CD4-positive, alpha-beta T cell (primary cell): ENCODE data around the gene PSMD5. TPM values are rescaled to one million over a fixed set of nuclear protein-coding genes. Genes with fewer than 3 reads are reported as not detected.

Source experiments
- ATAC-seq: fragments of 200-7000 bp; cut with Tn5 transposase; one replicate; pipeline ENCODE4 v1.10.0; 2022; ENCODE audit warnings: mild to moderate bottlenecking; ENCODE audit not compliant: poor library complexity
- CTCF ChIA-PET: fragments of 350-600 bp; sonication (Branson Sonifier 250); formaldehyde crosslinking; loops from one replicate; lab custom pipeline; 2021; ENCODE audit warnings: antibody characterized with exemption, inconsistent platforms; lab: Charles Lee
- POLR2A ChIA-PET: fragments of 350-600 bp; sonication (Branson Sonifier 250); formaldehyde crosslinking; loops from one replicate; lab custom pipeline; 2021; ENCODE audit warnings: antibody characterized with exemption, inconsistent platforms; lab: Charles Lee
- DNase-seq, 14 experiments: peaks; one replicate each; pipeline ENCODE4 v3.0.0-alpha.2; 2013 to 2020; ENCODE audit warnings: mixed read lengths in 2 of 14
- H3K27ac ChIP-seq, 2 donors: one replicate each; pipeline versions ENCODE4 v1.5.1 to v1.7.0; 2013; ENCODE audit warnings: low read length in 2 of 2, low read depth in 1 of 2, mild to moderate bottlenecking in 1 of 2
- H3K27me3 ChIP-seq, 2 experiments: 1 replicate in 1 of 2; 2 replicates in 1 of 2; pipeline versions ENCODE4 v1.6.1 to v1.7.0; 2013; ENCODE audit warnings: low read length in 2 of 2, control low read depth in 1 of 2, mild to moderate bottlenecking in 1 of 2, moderate library complexity in 1 of 2; ENCODE audit not compliant: insufficient read depth in 2 of 2, control insufficient read depth in 1 of 2
- H3K36me3 ChIP-seq: one replicate; pipeline ENCODE4 v1.6.1; 2013; ENCODE audit warnings: low read length, control low read depth; ENCODE audit not compliant: insufficient read depth
- H3K4me1 ChIP-seq: one replicate; pipeline ENCODE4 v1.6.1; 2013; ENCODE audit warnings: low read length, control low read depth; ENCODE audit not compliant: insufficient read depth
- H3K4me3 ChIP-seq: one replicate; pipeline ENCODE4 v1.5.1; 2013; ENCODE audit warnings: mild to moderate bottlenecking, low read length, moderate library complexity
- H3K9me3 ChIP-seq, 2 experiments: 1 replicate in 1 of 2; 2 replicates in 1 of 2; pipeline versions ENCODE4 v1.6.1 to v1.7.0; 2013; ENCODE audit warnings: low read length in 2 of 2, mild to moderate bottlenecking in 2 of 2, control low read depth in 1 of 2, moderate library complexity in 1 of 2; ENCODE audit not compliant: control insufficient read depth in 1 of 2, insufficient read depth in 1 of 2
- H3K27ac Mint-ChIP-seq: one replicate; pipeline ENCODE4 v1.8.0; 2020; ENCODE audit warnings: mixed read lengths
- H3K27me3 Mint-ChIP-seq: one replicate; pipeline ENCODE4 v1.8.0; 2021; ENCODE audit warnings: mixed read lengths
- H3K36me3 Mint-ChIP-seq: one replicate; pipeline ENCODE4 v1.8.0; 2021; ENCODE audit warnings: low read depth, mixed read lengths
- H3K4me1 Mint-ChIP-seq: one replicate; pipeline ENCODE4 v1.8.0; 2021; ENCODE audit warnings: low read depth, mixed read lengths
- H3K4me3 Mint-ChIP-seq: one replicate; pipeline ENCODE4 v1.8.0; 2020; ENCODE audit warnings: mild to moderate bottlenecking, mixed read lengths
- H3K9me3 Mint-ChIP-seq: one replicate; pipeline ENCODE4 v1.8.0; 2020; ENCODE audit warnings: mixed read lengths
- intact Hi-C, 2 experiments: fragments of 100-400 bp; cut with DNase I in 1 of 2; cut with micrococcal nuclease in 1 of 2; formaldehyde crosslinking; loops; one replicate each; pipeline versions ENCODE4 v1.15.1 to v1.9.0; 2023 to 2025; cut with DNase I, micrococcal nuclease
- total RNA-seq, 174 experiments: library from RNA in 2 of 174; stranded (reverse) in 2 of 174; gene quantifications; one replicate each; pipeline ENCODE4 v1.2.3 and lab custom pipeline; 2021 to 2026
- TF ChIP-seq, protein P1 (sequence below): fragments of 200-600 bp; IDR thresholded peaks from one replicate; pipeline ENCODE4 v1.8.0; 2022; ENCODE audit warnings: antibody characterized with exemption, mild to moderate bottlenecking

The PSMD5 gene
- total RNA-seq, 2 experiments from 2014 or later: 35.4 to 44.3 TPM

DNA sequence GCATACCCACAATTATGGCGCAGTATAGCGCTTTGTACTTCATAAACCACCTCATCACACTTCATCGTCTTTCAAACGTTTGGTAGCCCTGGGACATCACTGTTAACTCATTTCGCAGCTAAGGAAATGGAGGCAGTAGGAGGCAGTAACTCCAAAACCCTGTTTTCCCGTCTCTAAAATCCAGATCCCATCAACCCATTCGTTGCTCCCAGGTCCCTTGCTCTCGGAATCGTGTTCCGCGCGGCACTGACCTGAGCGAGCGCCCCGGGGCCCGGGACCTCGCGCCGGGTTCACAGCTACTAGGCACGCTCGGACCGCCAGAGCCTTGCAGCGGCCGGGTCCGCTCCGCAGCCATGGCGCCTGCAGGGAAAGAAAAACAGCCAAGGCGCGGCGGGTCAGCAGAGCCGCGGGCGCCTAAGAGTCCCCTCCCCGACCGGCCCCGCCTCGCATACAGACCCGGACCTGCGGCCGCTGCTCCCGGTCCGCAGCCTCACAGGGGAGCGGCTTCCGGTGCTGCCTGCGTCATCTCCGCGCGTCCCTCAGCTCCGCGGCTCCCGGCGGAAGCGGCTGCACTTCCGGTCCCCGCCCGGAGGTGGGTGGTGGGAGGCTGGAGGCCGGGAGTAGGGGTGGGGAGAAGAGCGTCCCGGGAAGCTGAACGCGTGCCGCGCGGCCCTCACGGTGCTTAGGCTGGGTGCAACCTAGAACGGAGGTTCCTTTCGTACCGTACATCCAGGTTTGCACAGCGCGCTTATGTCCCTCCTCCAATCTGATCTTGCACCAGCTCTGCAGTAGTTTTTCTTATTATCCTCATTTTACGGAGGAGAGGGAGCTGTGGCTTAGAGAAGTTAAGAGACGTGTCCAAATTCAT lies 49.6 kb downstream of the PSMD5 start, which contains the start of gene FBXW2:
Gene FBXW2, minus strand, starts transcription at position 519 of the 868 bp plus-strand sequence. CDS start 5,158 bp downstream, outside the sequence.
- peak within 1 kb of the TSS; percentile 97 for H3K4me3 ChIP-seq
- H3K27ac ChIP-seq: peak within 1 kb of the TSS; percentile 81 to 82
- H3K4me1 Mint-ChIP-seq: peaks cover 63% of the 10 kb centered on the region
- no peaks in the 10 kb centered on the region for H3K27me3 ChIP-seq
- ChIA-PET CTCF (interaction anchor here (0.6 to 1.9 kb wide), 4 partner anchors 37 to 75 kb away, joined by 3 to 5 read pairs (median 4); partner anchors contain the start of gene PSMD5), POLR2A (interaction anchor here (0.6 to 2.9 kb wide), 40 partner anchors 9 to 1472 kb away, joined by 3 to 54 read pairs (median 4); partner anchors contain the start of genes CNTRL, MEGF9, MRRF and PSMD5)
- H3K27me3 Mint-ChIP-seq: no peaks in the 10 kb centered on the region
- ATAC-seq: peak; percentile 79
- no peaks in the 10 kb centered on the region for H3K9me3 ChIP-seq
- DNase-seq: peak; percentile 58 to 92 (median 78)
- peak within 1 kb of the TSS; percentile 92 for H3K27ac Mint-ChIP-seq
- H3K4me1 ChIP-seq: peaks cover 39% of the 10 kb centered on the region
- TF ChIP-seq, protein P1, sequence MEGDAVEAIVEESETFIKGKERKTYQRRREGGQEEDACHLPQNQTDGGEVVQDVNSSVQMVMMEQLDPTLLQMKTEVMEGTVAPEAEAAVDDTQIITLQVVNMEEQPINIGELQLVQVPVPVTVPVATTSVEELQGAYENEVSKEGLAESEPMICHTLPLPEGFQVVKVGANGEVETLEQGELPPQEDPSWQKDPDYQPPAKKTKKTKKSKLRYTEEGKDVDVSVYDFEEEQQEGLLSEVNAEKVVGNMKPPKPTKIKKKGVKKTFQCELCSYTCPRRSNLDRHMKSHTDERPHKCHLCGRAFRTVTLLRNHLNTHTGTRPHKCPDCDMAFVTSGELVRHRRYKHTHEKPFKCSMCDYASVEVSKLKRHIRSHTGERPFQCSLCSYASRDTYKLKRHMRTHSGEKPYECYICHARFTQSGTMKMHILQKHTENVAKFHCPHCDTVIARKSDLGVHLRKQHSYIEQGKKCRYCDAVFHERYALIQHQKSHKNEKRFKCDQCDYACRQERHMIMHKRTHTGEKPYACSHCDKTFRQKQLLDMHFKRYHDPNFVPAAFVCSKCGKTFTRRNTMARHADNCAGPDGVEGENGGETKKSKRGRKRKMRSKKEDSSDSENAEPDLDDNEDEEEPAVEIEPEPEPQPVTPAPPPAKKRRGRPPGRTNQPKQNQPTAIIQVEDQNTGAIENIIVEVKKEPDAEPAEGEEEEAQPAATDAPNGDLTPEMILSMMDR: no peak
- no peaks in the 10 kb centered on the region for H3K9me3 Mint-ChIP-seq
- H3K36me3 ChIP-seq: peaks cover 15% of the 10 kb centered on the region
- intact Hi-C loops: loop anchor here (2.0 to 5.0 kb wide), 3 partner anchors 50 to 409 kb away; partner anchors contain the start of genes MEGF9 (in 1 of the 2), PSMD5 (in 1 of the 2) and RAB14 (in 1 of the 2)
- H3K4me3 Mint-ChIP-seq: peak within 1 kb of the TSS; percentile 88
- H3K36me3 Mint-ChIP-seq: peaks cover 41% of the 10 kb centered on the region

DNA sequence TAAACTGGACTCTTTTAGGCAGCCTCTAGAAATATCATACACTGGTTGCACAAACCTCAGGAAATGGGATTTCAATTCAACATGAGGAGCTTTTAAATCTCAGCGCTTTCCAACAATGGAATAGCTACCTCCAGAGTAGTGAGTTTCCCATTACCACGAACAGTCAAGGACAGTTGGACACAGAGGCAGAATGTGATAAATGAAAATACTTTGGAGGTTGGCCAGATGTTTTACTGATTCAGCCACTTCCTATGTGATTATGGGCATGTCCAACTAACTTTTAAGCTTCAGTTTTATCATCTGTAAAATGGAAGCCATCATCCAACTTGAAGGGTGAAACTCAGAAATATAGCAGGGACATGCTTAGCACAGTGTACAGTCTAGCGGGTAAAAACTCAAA lies 51.6 kb downstream of the PSMD5 start:
- H3K27ac Mint-ChIP-seq: peak overlapping the region; percentile 92
- H3K9me3 ChIP-seq: no peaks in the 10 kb centered on the region
- no peaks in the 10 kb centered on the region for H3K27me3 Mint-ChIP-seq
- H3K9me3 Mint-ChIP-seq: no peaks in the 10 kb centered on the region
- ChIA-PET CTCF (interaction anchor here (0.6 to 1.1 kb wide), 2 partner anchors 529 to 570 kb away, joined by 3 read pairs; no protein-coding TSS in a partner anchor), POLR2A (interaction anchor here (1.0 to 1.2 kb wide), 2 partner anchors 34 to 77 kb away, joined by 3 read pairs; no protein-coding TSS in a partner anchor)
- no peaks in the 10 kb centered on the region for H3K27me3 ChIP-seq
- peaks cover 45% of the 10 kb centered on the region for H3K4me1 ChIP-seq
- intact Hi-C loops: loop anchor here in 1 of 2 experiments (5.0 kb wide), 2 partner anchors 79 to 411 kb away; partner anchors contain the start of genes MEGF9 and RAB14
- H3K4me1 Mint-ChIP-seq: peaks cover 82% of the 10 kb centered on the region
- peaks cover 22% of the 10 kb centered on the region for H3K36me3 ChIP-seq
- TF ChIP-seq, protein P1: no peak
- no peak for ATAC-seq
- no peak for DNase-seq
- H3K4me3 Mint-ChIP-seq: peak overlapping the region; percentile 88
- peaks cover 60% of the 10 kb centered on the region for H3K36me3 Mint-ChIP-seq
- no peak overlapping the region for H3K27ac ChIP-seq
- H3K4me3 ChIP-seq: no peak overlapping the region

DNA sequence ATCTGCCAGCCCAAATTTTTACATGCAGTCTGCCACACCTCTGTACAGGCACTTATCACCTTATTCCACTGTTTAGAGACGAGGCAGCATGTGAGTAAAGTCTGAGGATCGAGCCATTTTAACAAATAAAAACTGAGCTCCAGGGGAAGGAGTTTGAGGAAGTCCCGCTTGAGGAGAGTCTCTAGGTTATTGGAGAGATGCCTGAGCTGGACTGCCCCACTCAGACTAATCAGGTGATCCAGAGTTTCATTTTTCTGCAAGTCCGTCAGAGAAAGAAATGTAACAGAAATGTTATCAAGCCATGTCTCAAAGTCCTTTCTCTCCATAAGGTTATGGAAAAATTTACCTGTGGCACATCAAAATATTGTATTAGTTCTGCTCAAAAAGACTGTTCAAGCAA lies 54.8 kb downstream of the PSMD5 start:
- no peaks in the 10 kb centered on the region for H3K9me3 ChIP-seq
- H3K27me3 ChIP-seq: no peaks in the 10 kb centered on the region
- Mint-ChIP-seq H3K4me3 (no peak overlapping the region), H3K9me3 (no peaks in the 10 kb centered on the region), H3K27ac (peak overlapping the region; percentile 2), H3K36me3 (peaks cover 85% of the 10 kb centered on the region), H3K4me1 (peaks cover 89% of the 10 kb centered on the region), H3K27me3 (no peaks in the 10 kb centered on the region)
- ChIA-PET CTCF (no interaction called here), POLR2A (interaction anchor here (0.8 kb wide), 1 partner anchor 8 kb away, joined by 3 read pairs; no protein-coding TSS in a partner anchor)
- DNase-seq (no peak), ATAC-seq (no peak)
- no peak overlapping the region for H3K27ac ChIP-seq
- TF ChIP-seq, protein P1: no peak
- peaks cover 39% of the 10 kb centered on the region for H3K36me3 ChIP-seq
- intact Hi-C loops: no loop called here
- peaks cover 40% of the 10 kb centered on the region for H3K4me1 ChIP-seq
- H3K4me3 ChIP-seq: no peak overlapping the region
